HG02798 (cell line): ENCODE measurements around the gene CYLD.

Experiments
- ATAC-seq: cut with Tn5 transposase; IDR thresholded peaks from one replicate; pipeline ENCODE4 v1.9.1; 2021; ENCODE audit warnings: mild to moderate bottlenecking; ENCODE audit not compliant: unreplicated experiment, poor library complexity

Gene CYLD

DNA sequence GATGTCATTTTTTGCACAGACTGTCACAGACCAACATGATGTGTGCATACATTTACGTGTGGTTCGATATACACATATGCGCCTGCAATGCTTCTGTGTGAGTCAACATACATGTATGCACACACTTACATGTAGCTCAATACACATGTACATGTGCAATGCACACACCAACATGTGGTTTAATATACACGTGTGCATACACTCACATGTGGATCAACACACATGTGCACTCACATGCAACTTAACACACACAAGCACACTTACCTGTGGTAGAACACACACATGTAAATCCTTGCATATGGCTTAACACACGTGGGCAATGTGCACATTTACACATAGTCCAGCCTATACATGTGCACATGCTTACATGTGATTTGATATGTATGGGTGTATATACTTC lies 97.5 kb downstream of the CYLD start:
- ATAC-seq, result no peak

DNA sequence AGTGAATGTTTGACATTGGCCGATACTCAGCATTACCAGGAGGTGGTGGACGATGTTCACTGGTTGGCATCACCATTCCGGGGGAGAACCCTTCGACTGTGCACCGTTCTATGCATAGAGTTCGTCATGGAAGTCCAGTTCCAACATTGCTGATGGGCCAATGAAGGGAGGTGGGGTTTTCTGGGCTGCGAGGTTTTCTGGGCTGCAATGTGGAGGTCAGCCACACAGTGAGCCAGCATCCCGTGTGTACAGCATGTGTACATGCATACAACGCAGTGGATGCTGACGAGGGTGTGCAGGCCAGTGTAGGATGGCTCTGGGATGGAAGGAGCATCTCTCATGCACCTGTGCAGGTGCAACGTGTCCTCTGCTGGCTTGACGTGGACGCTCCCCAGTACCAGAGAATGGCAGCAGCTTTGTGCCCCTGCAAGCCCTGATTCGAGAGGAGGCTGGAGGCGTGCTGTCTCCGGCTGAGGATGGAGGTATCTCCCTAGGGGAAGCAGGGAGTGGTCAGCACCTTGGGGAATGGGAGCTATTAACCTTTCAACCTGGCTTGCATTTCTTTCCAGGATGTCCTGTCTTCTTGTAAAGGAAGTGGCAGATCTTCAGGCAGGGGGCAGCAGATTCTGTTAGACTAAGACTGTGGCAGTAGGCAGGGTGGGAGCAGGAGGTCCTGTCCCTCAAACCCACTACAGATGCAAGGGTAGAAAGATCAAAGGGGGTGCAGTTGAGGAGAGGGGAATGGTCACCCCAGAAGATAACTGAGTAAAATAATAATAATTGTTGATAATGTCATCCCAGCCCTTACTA lies 98.2 kb downstream of the CYLD start:
- no peak for ATAC-seq

DNA sequence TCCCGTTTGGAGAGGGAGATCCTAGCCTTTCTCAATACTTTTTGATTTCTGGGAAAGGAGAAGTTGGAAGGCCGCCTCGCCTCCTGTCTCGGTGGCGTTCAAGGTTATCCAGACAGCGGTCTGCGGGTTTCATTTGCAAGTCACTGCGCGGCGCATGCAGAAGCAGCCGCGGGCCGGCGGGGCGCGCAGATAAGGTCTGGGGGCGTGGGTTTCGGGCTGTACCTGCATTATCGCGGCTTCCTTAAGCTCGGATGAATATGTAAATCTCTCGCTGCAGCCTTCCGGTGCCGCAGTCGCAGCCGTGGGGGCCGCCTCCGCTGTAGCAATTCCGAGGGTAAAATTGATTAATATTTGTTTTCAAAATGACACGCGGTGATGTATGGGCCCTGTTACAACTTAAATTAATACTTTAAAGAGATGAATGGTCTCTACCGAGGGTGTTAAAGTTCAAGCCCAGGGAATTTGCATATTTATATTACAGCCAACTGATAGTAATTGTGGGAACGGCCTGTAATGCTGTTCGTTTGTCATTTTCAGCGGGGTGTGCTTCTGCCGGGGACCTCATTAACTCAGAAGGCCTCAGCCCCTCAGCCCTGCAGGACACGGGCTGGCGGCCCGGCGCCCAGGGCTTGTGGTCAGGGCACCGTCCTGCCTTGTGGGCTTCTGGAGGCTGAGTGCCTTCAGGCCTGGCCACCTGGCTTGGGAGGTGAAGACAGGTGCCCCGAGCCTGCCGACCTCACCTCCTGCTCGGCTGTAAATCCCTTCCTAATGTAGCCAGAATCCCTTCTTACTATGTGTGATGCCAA lies 99.4 kb downstream of the CYLD start:
- peak; percentile 40 for ATAC-seq

DNA sequence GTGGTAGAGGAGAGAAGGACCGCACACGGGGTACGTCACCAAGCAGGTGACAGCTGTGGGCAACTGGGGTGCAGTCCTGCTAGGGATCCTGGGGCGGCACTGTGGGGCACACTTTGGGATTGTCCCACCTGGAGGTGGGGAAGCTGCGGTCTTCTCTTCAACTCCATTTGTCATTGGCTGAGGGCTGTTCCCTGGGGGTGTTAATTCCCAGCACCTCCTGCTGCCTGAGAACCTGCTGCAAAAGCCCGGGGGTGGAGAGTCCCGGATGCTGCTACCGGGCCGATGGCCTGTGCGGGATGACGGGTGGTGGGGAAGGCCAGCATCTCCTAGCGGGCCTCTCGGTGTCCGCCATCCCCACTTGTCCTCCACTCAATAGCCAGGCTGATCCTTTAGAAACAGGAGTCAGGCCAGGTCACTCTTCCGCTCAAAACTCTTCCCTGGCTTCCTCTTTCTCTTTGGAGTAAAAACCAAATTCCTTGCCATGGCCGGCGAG lies 100.2 kb downstream of the CYLD start:
- ATAC-seq, result no peak

DNA sequence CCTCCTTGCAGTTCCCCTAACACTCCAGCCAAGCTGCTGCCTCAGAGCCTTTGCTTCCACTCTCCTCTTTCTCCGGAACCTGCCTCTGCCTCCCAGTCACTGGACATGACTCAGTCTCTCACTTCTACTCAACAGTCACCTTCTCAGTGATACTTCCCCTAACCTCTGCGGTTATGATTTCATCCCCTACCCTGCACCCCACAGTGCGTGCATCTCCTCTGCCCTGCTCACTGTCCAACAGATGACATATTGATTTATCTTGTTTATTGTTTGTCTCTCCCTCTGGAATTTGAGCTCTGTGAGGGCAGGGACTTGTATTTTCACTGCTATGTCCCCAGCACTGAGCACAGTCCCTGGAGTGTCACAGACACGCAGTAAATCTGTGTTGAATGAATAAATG lies 100.7 kb downstream of the CYLD start:
- ATAC-seq, result no peak

DNA sequence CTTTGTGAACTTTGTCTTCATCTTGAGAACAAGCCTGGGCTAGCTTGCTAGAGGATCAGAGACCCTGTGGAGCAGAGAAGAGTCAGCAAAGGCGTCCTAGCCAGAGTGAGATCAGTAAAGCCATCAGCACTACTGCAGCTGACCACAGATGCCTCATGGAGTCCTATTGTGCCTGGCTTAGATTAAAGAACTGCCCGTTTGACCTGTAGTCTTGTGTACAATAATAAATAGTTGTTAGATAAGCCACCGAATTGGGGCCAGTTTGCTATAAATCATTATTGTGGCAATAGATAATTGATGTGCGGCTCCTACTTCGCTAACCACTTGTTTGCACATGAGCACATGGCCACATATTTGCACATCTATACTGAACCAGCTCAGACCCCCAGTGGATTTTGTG lies 103.0 kb downstream of the CYLD start:
- no peak for ATAC-seq

DNA sequence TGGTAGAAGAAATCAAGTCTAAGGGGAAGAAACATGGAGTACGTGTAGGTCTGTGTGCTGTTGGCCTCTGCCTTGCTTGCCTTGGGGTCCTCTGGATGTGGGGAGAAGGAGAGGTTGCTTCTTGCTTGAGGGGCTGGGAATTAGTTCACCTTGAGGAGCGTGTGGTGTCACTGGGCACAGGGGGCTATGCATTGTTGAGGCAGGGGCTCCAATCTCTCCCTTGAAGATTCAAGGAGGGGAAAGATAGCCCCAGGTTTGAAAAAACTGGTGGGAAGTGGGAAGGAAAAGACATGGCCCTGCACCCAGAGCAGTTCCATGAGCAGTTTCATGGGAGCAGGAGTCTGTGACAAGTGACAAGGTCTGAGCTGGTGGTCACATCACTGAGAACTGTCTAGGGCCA lies 103.4 kb downstream of the CYLD start:
- ATAC-seq, result no peak

DNA sequence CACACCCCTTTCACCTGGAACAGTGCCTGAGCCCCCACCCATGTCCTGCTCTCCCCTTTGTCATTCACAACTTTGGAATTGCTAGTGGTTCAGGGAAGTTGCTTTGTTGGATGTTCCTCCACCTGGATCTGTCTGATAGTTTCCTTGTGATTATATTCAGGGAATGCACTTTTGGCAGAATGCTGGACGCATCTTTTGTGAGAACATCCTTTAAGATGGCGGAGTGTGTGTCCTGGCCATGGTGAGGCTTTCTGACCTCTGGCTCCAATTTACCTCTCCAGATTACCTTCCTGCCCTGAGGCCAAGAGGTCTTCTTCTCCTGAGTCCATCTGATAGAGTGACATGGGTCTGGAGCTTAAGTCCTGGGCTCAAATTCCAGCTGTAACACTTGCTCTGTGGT lies 104.6 kb downstream of the CYLD start:
- no peak for ATAC-seq

DNA sequence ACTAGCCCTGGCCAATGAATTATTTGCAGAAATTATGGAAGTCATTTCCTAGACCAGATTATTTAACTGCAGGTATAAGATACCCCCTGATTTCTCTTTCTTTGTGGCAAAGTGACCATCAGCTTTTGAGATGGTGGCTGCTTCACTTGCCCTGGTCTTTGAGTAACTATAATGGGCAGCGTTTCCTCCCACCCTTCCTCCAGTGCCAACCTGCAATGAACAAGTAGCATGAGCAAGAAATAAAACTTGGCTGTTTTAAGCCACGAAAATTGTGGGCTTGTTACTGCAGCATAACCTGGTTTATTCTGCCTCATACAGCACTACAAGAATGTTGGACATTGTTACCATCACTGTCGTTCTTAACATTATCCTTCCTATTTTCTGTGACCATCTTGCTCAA lies 105.3 kb downstream of the CYLD start:
- no peak for ATAC-seq

DNA sequence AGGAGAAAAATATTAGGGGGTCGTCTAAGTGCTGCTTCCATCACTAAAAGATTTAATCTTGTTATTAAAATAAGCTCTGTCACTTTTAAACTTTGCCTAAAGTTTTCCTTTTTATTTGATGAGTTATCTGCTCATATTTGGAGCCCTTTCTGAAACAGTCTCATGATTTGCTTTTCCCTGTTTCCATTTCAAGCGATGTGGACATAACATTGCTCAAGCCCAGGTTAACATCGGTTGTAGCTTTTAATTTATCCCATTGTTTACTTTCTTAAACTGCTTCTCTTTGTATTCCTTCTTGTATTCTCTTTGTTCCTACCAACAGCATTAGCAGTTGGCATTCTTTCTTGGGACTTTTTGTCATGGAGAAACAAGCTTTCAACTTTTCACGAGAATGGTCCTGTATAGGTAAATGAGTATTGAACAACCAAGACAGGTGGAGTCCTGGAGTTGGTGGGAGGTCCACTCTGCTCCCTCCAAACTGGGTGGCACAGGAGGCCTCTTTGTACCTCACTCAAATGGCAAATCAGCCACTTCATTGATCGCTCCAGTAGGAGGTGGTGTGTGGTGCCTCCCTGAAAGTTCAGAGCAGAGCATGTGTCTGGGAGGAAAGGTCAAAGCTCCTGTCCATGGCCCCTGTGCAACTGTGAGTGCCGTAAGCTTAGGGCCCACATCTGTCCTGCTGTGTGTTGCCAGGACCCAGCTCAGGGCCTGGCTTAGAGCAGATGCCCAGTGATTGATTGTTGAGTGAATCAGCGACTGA lies 107.0 kb downstream of the CYLD start:
- ATAC-seq, result no peak
